Upper lobe of left lung (tissue), 6 donors: Measurements from ENCODE around the gene PCYT1A. TPM values are rescaled to one million over a fixed set of nuclear protein-coding genes. Genes with fewer than 3 reads are reported as not detected.

Source experiments
- ATAC-seq, 2 donors: fragments of 200-7000 bp; cut with Tn5 transposase; one replicate each; pipeline ENCODE4 v1.9.1; 2022; ENCODE audit warnings: mild to moderate bottlenecking in 2 of 2, moderate library complexity in 2 of 2; ENCODE audit not compliant: low FRiP score in 2 of 2
- DNase-seq, 2 donors: peaks; one replicate each; pipeline ENCODE4 v3.0.0-alpha.2; 2019 to 2020
- H3K27ac ChIP-seq, 4 donors: fragments of 200-600 bp; sonication (generic); one replicate each; pipeline ENCODE4 v1.5.1; 2016 to 2019
- H3K27me3 ChIP-seq, 4 donors: fragments of 200-600 bp; sonication (generic); one replicate each; pipeline ENCODE4 v1.5.1; 2017 to 2019
- H3K36me3 ChIP-seq, 4 donors: fragments of 200-600 bp; sonication (generic); one replicate each; pipeline ENCODE4 v1.5.1; 2016 to 2019
- H3K4me1 ChIP-seq, 4 donors: fragments of 200-600 bp; sonication (generic); one replicate each; pipeline ENCODE4 v1.5.1; 2018 to 2019
- H3K4me3 ChIP-seq, 4 donors: fragments of 200-600 bp; sonication (generic); one replicate each; pipeline ENCODE4 v1.5.1; 2017 to 2019; ENCODE audit warnings: mild to moderate bottlenecking in 2 of 4, moderate library complexity in 1 of 4
- H3K9me3 ChIP-seq, 4 donors: fragments of 200-600 bp; sonication (generic); one replicate each; pipeline ENCODE4 v1.5.1; 2018 to 2019
- EP300 ChIP-seq, 4 donors: sonication (generic); formaldehyde crosslinking; IDR thresholded peaks; one replicate each; pipeline ENCODE4 v1.5.1; 2017; ENCODE audit warnings: antibody characterized with exemption in 4 of 4, control low read depth in 2 of 4
- POLR2A ChIP-seq, 4 donors: fragments of 450-650 bp; IDR thresholded peaks; one replicate each; pipeline ENCODE4 v1.5.1; 2016 to 2017; ENCODE audit warnings: antibody characterized with exemption in 4 of 4, mild to moderate bottlenecking in 2 of 4
- POLR2AphosphoS5 ChIP-seq, 2 donors: sonication (generic); formaldehyde crosslinking; IDR thresholded peaks; one replicate each; pipeline ENCODE4 v1.5.1; 2017; ENCODE audit warnings: antibody characterized with exemption in 2 of 2
- WGBS, 2 donors: methylation state at CpG; one replicate each; pipeline ENCODE4 v1.1.5; 2017 to 2018; 5-methylcytosine and 5-hydroxymethylcytosine counted together
- total RNA-seq, 6 donors: library from RNA; depleted of rRNA in 4 of 6; stranded (reverse); fragments of >200 nt in 4 of 6; gene quantifications; one replicate each; pipeline versions ENCODE4 v1.1.0 to v1.2.1, GENCODE V29; 2016 to 2021
- TF ChIP-seq, protein P1 (sequence below), 6 experiments: fragments of 450-650 bp in 4 of 6; fragments of 200-600 bp in 2 of 6; sonication (generic) in 2 of 6; IDR thresholded peaks; one replicate each; pipeline ENCODE4 v1.5.1; 2016 to 2019; ENCODE audit warnings: antibody characterized with exemption in 6 of 6
- donor health status: DM: no; HTN: no; CAD: no; lungs with moderate emphysema.
- donor health status: DM: no; HTN: yes; CAD: no; lungs with severe emphysema.

Gene PCYT1A
- total RNA-seq, 6 donors from 2014 or later: 51.6 to 75.2 (median 68.5) TPM

DNA sequence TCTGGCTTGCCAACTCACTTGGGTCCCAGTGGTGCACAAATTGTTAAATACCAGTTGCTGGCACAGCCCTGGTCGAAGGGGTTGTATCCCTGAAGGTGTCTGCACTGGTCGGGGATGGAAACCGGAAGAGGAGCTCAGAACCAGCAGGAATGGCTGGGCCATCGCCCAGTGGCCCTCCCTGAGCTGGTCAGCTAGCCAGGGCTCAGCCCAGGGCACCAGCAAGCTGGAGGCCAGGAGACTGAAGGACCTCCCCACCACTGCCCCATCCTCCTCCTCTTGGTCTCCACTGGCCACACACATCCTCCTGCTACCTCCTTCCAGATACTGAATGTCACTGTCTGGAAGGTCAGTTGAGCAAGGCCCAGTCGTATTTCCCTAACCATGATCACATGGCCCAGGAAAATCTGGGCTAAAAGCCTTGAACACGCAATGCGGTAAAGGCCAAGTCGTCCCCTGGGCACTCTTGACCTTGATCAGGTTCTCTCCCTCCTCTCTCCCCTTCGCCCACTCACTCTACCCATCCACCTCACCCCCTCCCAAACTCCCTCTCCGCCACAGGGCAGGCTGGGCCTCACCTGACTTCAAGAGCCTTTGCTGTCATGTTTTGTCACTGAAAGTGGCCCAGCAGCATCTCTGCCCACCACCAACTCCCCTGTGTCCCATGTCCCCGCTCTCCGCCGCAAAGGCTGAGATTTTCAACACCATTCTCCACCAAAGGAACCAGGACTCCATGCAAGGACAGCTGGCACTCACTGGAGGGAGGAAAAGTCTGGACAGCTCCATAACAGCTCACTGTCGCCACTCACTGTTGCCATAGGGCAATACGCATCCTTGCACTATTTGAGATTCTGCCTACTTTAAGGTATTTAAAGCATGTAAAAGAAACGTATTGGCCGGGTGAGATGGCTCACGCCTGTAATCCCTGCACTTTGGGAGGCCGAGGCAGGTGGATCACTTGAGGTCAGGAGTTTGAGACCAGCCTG lies 88.5 kb downstream of the PCYT1A start:
- Histone ChIP-seq H3K9me3 (no peaks in the 10 kb centered on the region), H3K27me3 (no peaks in the 10 kb centered on the region), H3K27ac (no peak overlapping the region), H3K4me3 (no peak overlapping the region), H3K4me1 (peaks cover 2 to 8% (median 6%) of the 10 kb centered on the region in 4 donors), H3K36me3 (no peaks in the 10 kb centered on the region)
- TF ChIP-seq POLR2A (IDR thresholded peaks at IDR 0.05): no peak
- TF ChIP-seq, protein P1, sequence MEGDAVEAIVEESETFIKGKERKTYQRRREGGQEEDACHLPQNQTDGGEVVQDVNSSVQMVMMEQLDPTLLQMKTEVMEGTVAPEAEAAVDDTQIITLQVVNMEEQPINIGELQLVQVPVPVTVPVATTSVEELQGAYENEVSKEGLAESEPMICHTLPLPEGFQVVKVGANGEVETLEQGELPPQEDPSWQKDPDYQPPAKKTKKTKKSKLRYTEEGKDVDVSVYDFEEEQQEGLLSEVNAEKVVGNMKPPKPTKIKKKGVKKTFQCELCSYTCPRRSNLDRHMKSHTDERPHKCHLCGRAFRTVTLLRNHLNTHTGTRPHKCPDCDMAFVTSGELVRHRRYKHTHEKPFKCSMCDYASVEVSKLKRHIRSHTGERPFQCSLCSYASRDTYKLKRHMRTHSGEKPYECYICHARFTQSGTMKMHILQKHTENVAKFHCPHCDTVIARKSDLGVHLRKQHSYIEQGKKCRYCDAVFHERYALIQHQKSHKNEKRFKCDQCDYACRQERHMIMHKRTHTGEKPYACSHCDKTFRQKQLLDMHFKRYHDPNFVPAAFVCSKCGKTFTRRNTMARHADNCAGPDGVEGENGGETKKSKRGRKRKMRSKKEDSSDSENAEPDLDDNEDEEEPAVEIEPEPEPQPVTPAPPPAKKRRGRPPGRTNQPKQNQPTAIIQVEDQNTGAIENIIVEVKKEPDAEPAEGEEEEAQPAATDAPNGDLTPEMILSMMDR (IDR thresholded peaks at IDR 0.05): no peak
- no peak for TF ChIP-seq EP300 (IDR thresholded peaks at IDR 0.05)
- no peak for TF ChIP-seq POLR2AphosphoS5 (IDR thresholded peaks at IDR 0.05)
- WGBS, 2 donors: 77 to 82% methylated on average over 17 of the region's 19 CpGs
- DNase-seq: no peak
- ATAC-seq: no peak

DNA sequence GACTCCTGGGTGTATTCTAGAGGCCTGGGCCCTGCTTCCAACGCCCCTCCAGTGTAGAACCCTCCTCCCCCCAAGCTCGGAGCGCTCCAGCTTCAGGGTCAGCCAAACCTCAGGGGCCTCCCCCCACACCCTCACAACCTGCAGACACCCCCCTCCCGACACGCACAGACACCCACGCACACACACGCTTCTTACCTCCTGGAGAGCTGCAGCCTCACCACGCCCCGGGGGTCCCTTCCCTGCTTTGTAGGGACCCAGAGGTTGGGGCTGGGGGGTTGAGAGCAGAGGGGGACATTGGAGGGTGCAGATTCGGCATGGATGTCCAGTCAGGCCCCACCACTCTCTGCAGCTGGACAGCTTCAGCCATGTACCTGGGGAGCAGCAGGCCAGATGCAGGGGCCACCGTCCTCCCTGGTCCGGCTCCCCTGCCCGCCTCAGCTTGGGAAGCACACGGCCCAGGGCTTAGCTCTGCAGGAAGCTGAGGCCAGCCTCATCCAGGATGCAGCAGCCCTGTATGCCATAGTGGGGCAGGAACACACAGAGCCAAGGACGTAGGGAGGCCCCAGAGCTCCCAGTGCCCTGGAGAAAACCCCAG lies 89.3 kb downstream of the PCYT1A start:
- Histone ChIP-seq H3K4me1 (peaks cover 9 to 16% (median 13%) of the 10 kb centered on the region in 4 donors), H3K4me3 (no peak overlapping the region), H3K27me3 (no peaks in the 10 kb centered on the region), H3K36me3 (no peaks in the 10 kb centered on the region), H3K9me3 (no peaks in the 10 kb centered on the region), H3K27ac (no peak overlapping the region)
- DNase-seq (no peak), ATAC-seq (no peak)
- TF ChIP-seq EP300 (IDR thresholded peaks at IDR 0.05): no peak
- TF ChIP-seq POLR2A (IDR thresholded peaks at IDR 0.05): no peak
- TF ChIP-seq POLR2AphosphoS5 (IDR thresholded peaks at IDR 0.05): no peak
- TF ChIP-seq, protein P1 (IDR thresholded peaks at IDR 0.05): no peak
- 95 to 97% methylated on average over 7 to 12 of the region's 15 CpGs for WGBS, 2 donors

DNA sequence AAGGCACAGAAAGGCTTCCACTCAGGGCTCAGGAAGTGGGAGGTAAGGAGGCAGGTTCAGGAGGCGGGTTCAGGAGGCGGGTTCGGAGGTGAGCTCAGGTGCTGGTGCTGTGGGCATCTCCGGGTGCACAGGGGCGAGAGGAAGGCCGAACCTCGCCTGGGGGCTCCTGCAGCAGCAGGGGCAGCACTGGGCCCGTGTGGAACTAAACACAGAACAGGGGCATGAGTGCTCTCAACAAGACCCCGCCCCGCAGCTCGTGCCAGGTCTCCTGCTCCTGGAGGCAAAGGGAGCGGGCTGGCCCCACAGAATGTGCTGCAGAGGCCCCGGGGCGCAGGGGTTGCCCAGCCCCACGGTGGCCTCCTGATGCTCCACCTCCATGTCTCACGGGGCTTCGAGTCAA lies 90.0 kb downstream of the PCYT1A start:
- TF ChIP-seq POLR2AphosphoS5 (IDR thresholded peaks at IDR 0.05) (no peak), POLR2A (IDR thresholded peaks at IDR 0.05) (no peak), EP300 (IDR thresholded peaks at IDR 0.05) (no peak)
- TF ChIP-seq, protein P1 (IDR thresholded peaks at IDR 0.05): no peak
- Histone ChIP-seq H3K36me3 (no peaks in the 10 kb centered on the region), H3K4me3 (no peak overlapping the region), H3K27ac (no peak overlapping the region), H3K9me3 (no peaks in the 10 kb centered on the region), H3K27me3 (no peaks in the 10 kb centered on the region), H3K4me1 (peaks cover 14 to 21% (median 17%) of the 10 kb centered on the region in 4 donors)
- DNase-seq (no peak), ATAC-seq (no peak)
- WGBS, 2 donors: 82 to 83% methylated on average over 10 to 16 of the region's 17 CpGs

DNA sequence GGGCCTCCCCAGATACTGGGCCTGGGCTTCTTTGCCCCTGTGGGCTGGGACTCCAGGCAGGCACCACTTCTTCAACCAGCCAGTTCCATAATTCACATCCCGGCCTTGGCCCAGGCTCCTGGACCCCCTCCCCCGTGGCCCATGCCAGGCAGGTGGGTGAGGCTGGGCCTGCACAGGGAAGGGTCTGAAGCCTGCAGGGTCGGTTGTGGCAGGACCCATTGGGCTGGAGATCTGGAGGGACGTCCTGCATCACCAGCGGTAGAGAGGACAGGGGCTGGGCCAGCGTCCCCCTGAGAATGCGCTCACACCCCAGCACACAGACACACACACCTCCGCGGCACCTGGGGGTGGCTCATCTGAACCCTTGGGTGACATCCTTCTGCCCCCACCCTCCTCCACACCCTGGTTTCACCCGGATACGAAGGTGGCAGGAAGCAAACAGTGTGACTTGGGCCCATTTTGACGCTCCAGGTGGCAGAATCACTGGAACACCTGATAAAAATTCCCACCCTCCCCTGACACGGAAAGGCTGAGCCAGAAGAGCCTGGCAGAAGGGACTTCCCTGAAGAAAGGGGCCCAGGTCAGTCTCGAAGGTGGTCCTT lies 91.8 kb downstream of the PCYT1A start:
- ATAC-seq (no peak), DNase-seq (no peak)
- H3K4me3 ChIP-seq: no peak overlapping the region
- H3K27me3 ChIP-seq: no peaks in the 10 kb centered on the region
- WGBS, 2 donors: 92 to 94% methylated on average over 12 to 14 of the region's 14 CpGs
- no peaks in the 10 kb centered on the region for H3K36me3 ChIP-seq
- no peak for TF ChIP-seq POLR2AphosphoS5 (IDR thresholded peaks at IDR 0.05)
- TF ChIP-seq, protein P1 (IDR thresholded peaks at IDR 0.05): no peak
- no peak for TF ChIP-seq EP300 (IDR thresholded peaks at IDR 0.05)
- no peak for TF ChIP-seq POLR2A (IDR thresholded peaks at IDR 0.05)
- H3K27ac ChIP-seq: no peak overlapping the region
- no peaks in the 10 kb centered on the region for H3K9me3 ChIP-seq
- H3K4me1 ChIP-seq: peaks cover 18 to 28% (median 22%) of the 10 kb centered on the region in 4 donors
